IPS DF 6.9 (cell line): Measurements from ENCODE around the gene CYP1A2.
A peak's percentile ranks its signal among the peaks of the same experiment; 100 is the strongest.

Source experiments
- DNase-seq: peaks from one replicate; pipeline ENCODE4 v3.0.0-alpha.2; 2013; ENCODE audit warnings: low read depth, low spot score
- H3K27ac ChIP-seq: one replicate; pipeline ENCODE4 v1.5.1; 2013; ENCODE audit warnings: low read length, control low read depth
- H3K27me3 ChIP-seq: 2 replicates; pipeline ENCODE4 v1.6.1; 2013; ENCODE audit warnings: mild to moderate bottlenecking, low read length; ENCODE audit not compliant: control insufficient read depth, insufficient read depth
- H3K36me3 ChIP-seq: 2 replicates; pipeline ENCODE4 v1.6.1; 2013; ENCODE audit warnings: low read length; ENCODE audit not compliant: control insufficient read depth, insufficient read depth
- H3K4me1 ChIP-seq: 2 replicates; pipeline ENCODE4 v1.6.1; 2013; ENCODE audit warnings: low read length; ENCODE audit not compliant: control insufficient read depth, insufficient read depth
- H3K4me3 ChIP-seq: 2 replicates; pipeline ENCODE4 v1.5.1; 2013; ENCODE audit warnings: mild to moderate bottlenecking, low read length
- H3K9me3 ChIP-seq: 2 replicates; pipeline ENCODE4 v1.6.1; 2013; ENCODE audit warnings: low read length, inconsistent platforms; ENCODE audit not compliant: control insufficient read depth, insufficient read depth
- WGBS: extraction: QIAGEN DNeasy Blood & Tissue Kit; methylation state at CpG from one replicate; pipeline ENCODE4 v1.1.7; 2013; ENCODE audit warnings: mixed read lengths, missing lambda C conversion rate; ENCODE audit not compliant: insufficient read length, insufficient coverage; 5-methylcytosine and 5-hydroxymethylcytosine counted together

CYP1A2 gene

DNA sequence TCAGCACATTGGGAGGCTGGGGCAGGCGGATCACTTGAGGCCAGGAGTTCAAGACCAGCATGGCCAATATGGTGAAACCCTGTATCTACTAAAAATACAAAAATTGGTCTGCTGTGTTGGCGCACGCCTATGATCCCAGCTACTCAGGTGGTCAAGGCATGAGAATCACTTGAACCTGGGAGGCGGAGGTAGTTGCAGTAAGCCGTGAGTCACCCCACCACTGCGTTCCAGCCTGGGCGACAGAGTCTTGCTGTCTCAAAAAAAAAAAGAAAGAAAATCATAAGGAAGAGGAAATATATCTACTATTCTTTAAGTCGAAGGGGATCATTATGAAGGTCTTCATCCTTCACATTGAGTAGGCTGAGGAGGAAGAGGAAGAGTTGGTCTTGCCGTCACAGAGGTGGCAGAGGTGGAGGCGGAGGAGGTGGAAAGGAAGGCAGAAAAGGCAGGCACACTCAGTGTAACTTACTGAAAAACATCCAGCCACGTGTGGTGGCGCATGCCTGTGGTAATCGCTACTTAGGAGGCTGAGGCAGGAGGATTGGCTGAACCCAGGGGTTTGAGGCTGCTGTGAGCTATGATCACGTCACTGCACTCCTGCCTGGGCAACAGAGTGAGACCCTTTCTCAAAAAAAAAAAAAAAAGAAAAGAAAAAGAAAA, 47.5 kb downstream of the CYP1A2 start:
- H3K4me1 ChIP-seq: peaks cover 2% of the 10 kb centered on the region; the same call in 1 of the 2 replicates
- H3K27ac ChIP-seq: no peak overlapping the region
- no peak for DNase-seq
- WGBS: no CpG with 5 or more reads among the region's 14 CpGs
- H3K9me3 ChIP-seq: no peaks in the 10 kb centered on the region
- H3K36me3 ChIP-seq: peaks cover 7% of the 10 kb centered on the region
- H3K4me3 ChIP-seq: no peak overlapping the region
- H3K27me3 ChIP-seq: no peaks in the 10 kb centered on the region

DNA sequence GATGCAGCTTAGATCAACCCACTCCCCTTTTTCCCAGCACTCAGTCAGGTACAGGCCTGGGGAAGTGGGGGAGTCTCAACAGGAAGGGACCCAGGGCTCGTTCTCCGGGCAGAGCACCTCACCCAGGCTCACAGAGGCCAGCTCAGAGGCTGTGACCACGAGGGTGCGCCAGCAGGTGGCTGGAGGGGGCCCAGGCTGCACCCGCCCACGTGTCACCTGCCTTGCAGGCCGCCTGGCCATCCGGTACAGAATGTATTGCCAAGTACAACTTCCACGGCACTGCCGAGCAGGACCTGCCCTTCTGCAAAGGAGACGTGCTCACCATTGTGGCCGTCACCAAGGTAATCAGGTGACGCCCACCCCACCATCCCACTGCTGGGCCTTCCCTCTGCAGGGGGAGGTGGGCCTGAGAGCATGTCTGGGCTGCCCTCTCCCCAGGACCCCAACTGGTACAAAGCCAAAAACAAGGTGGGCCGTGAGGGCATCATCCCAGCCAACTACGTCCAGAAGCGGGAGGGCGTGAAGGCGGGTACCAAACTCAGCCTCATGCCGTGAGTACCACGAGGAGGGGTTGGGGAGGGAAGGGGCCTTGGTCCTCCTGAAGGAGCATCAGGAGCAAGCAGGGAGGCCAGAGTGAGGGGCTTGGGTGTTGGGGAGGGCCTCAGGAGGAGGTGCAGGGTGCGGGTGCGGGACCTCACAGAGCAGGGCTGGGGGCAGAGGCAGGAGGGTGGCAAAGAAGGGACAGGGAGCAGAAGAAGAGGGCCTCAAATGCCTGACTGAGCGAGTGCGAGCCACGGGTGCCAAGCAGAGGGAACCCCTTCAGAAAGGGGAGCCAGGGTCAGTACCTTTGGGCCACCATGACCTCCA, 50.0 kb downstream of the CYP1A2 start:
- Histone ChIP-seq H3K27ac (no peak overlapping the region), H3K27me3 (no peaks in the 10 kb centered on the region), H3K4me3 (no peak overlapping the region), H3K4me1 (peaks cover 2% of the 10 kb centered on the region; the same call in 1 of the 2 replicates), H3K36me3 (peaks cover 20% of the 10 kb centered on the region), H3K9me3 (no peaks in the 10 kb centered on the region)
- WGBS: no CpG with 5 or more reads among the region's 25 CpGs
- DNase-seq: no peak

GRCh38 chr15:74799255-74799855, 50.7 kb downstream of the CYP1A2 start:
- Histone ChIP-seq H3K36me3 (peaks cover 20% of the 10 kb centered on the region), H3K27ac (no peak overlapping the region), H3K4me1 (peaks cover 2% of the 10 kb centered on the region; the same call in 1 of the 2 replicates)

GRCh38 chr15:74799856-74800558, 51.4 kb downstream of the CYP1A2 start:
- H3K4me1 ChIP-seq: peaks cover 2% of the 10 kb centered on the region; the same call in 1 of the 2 replicates
- peak; percentile 73 for DNase-seq
- H3K36me3 ChIP-seq: peaks cover 20% of the 10 kb centered on the region
- no peak overlapping the region for H3K27ac ChIP-seq
- H3K9me3 ChIP-seq: no peaks in the 10 kb centered on the region
- no CpG with 5 or more reads among the region's 18 CpGs for WGBS
- H3K27me3 ChIP-seq: no peaks in the 10 kb centered on the region
- H3K4me3 ChIP-seq: no peak overlapping the region

More at GRCh38 chr15:74799255-74799855, 50.7 kb downstream of the CYP1A2 start:
- no peak for DNase-seq
- Histone ChIP-seq H3K27me3 (no peaks in the 10 kb centered on the region), H3K4me3 (no peak overlapping the region), H3K9me3 (no peaks in the 10 kb centered on the region)
- WGBS: no CpG with 5 or more reads among the region's 16 CpGs

DNA sequence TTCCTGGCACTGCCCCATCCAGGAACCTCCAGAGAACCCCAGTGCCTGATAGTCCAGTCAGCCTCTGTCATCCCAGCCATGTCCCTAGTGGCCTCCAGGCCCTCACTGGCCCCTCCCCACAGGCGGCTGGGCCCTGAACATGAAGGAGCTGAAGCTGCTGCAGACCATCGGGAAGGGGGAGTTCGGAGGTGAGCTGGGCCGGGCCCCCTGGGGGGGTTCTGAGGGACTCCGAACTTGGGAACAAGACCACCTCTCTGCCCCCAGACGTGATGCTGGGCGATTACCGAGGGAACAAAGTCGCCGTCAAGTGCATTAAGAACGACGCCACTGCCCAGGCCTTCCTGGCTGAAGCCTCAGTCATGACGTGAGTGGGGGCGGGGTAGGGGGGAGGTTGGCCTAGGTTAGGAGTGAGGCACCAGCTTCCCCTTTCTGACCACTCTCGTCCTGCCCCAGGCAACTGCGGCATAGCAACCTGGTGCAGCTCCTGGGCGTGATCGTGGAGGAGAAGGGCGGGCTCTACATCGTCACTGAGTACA, 52.0 kb downstream of the CYP1A2 start:
- no peak for DNase-seq
- H3K27ac ChIP-seq: no peak overlapping the region
- H3K27me3 ChIP-seq: no peaks in the 10 kb centered on the region
- no peak overlapping the region for H3K4me3 ChIP-seq
- peaks cover 2% of the 10 kb centered on the region; the same call in 1 of the 2 replicates for H3K4me1 ChIP-seq
- H3K36me3 ChIP-seq: peaks cover 20% of the 10 kb centered on the region
- H3K9me3 ChIP-seq: no peaks in the 10 kb centered on the region
- WGBS: no CpG with 5 or more reads among the region's 20 CpGs

DNA sequence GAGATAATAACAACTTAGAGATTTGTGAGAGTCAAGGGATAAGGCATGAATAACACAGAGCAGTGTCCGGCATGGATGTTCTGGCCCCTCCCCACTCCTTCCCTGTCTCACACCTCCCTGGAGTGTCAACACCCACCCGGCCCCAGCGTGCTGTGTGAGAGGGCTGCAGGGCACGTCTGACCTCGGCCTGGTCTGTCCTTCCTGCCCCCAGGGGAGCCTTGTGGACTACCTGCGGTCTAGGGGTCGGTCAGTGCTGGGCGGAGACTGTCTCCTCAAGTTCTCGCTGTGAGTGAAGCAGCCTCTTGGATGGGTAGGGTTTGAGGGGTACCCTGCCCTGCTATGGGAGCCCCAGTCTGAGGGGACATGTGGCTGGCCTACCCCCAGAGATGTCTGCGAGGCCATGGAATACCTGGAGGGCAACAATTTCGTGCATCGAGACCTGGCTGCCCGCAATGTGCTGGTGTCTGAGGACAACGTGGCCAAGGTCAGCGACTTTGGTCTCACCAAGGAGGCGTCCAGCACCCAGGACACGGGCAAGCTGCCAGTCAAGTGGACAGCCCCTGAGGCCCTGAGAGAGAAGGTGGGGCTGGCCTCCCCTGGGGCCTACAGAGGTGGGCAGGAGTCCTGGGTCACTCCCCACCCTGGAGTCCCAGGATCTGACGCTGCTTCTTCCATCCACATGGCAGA, 52.8 kb downstream of the CYP1A2 start:
- Histone ChIP-seq H3K27me3 (no peaks in the 10 kb centered on the region), H3K4me1 (peaks cover 2% of the 10 kb centered on the region; the same call in 1 of the 2 replicates), H3K36me3 (peaks cover 20% of the 10 kb centered on the region), H3K9me3 (no peaks in the 10 kb centered on the region), H3K27ac (no peak overlapping the region), H3K4me3 (no peak overlapping the region)
- DNase-seq: no peak
- WGBS: no CpG with 5 or more reads among the region's 18 CpGs

GRCh38 chr15:74802290-74802689, 53.6 kb downstream of the CYP1A2 start:
- peaks cover 2% of the 10 kb centered on the region; the same call in 1 of the 2 replicates for H3K4me1 ChIP-seq
- peaks cover 20% of the 10 kb centered on the region for H3K36me3 ChIP-seq
- H3K4me3 ChIP-seq: no peak overlapping the region
- H3K27ac ChIP-seq: no peak overlapping the region
- no peaks in the 10 kb centered on the region for H3K9me3 ChIP-seq
- no CpG with 5 or more reads among the region's 20 CpGs for WGBS
- no peak for DNase-seq
- no peaks in the 10 kb centered on the region for H3K27me3 ChIP-seq

GRCh38 chr15:74802862-74803447, 54.3 kb downstream of the CYP1A2 start:
- no peaks in the 10 kb centered on the region for H3K27me3 ChIP-seq
- no peak overlapping the region for H3K4me3 ChIP-seq
- WGBS: no CpG with 5 or more reads among the region's 31 CpGs
- H3K9me3 ChIP-seq: no peaks in the 10 kb centered on the region
- DNase-seq: no peak
- peaks cover 20% of the 10 kb centered on the region for H3K36me3 ChIP-seq
- no peak overlapping the region for H3K27ac ChIP-seq
- H3K4me1 ChIP-seq: peaks cover 2% of the 10 kb centered on the region; the same call in 1 of the 2 replicates

- WGBS: no CpG with 5 or more reads among the region's 6 CpGs
- DNase-seq: no peak
- no peak overlapping the region for H3K4me3 ChIP-seq
- H3K27me3 ChIP-seq: no peaks in the 10 kb centered on the region
- H3K27ac ChIP-seq: no peak overlapping the region
- H3K4me1 ChIP-seq: peaks cover under 1% of the 10 kb centered on the region
- no peaks in the 10 kb centered on the region for H3K9me3 ChIP-seq
- peaks cover 18% of the 10 kb centered on the region for H3K36me3 ChIP-seq
Measured at GRCh38 chr15:74804935-74805334, 56.3 kb downstream of the CYP1A2 start.
